ENCODE results near the gene DGLUCY.
"Not testable (repeated sequence)": the region's sequence is repeated elsewhere in the genome, so short reads cannot be mapped to it uniquely, and the experiment has no call there.

The DGLUCY gene

GRCh38 chr14:91139776-91140175 is 25.9 kb downstream of the DGLUCY start:
- no peak for FAIRE-seq

GRCh38 chr14:91140672-91141071 is 26.8 kb downstream of the DGLUCY start:
- no peak for FAIRE-seq

GRCh38 chr14:91142214-91142668 is 28.4 kb downstream of the DGLUCY start:
- FAIRE-seq, result no peak

GRCh38 chr14:91143862-91144261 is 30.0 kb downstream of the DGLUCY start:
- FAIRE-seq, result no peak

- no peak for FAIRE-seq
Measured at GRCh38 chr14:91144425-91145145, 30.7 kb downstream of the DGLUCY start.

- FAIRE-seq, result no peak
Measured at GRCh38 chr14:91145391-91146160, 31.7 kb downstream of the DGLUCY start.

GRCh38 chr14:91146661-91147060 is 32.8 kb downstream of the DGLUCY start:
- FAIRE-seq, result no peak

- FAIRE-seq, result no peak
Measured at GRCh38 chr14:91149462-91149861, 35.6 kb downstream of the DGLUCY start.

GRCh38 chr14:91152499-91152898 is 38.6 kb downstream of the DGLUCY start:
- FAIRE-seq, result no peak

- no peak for FAIRE-seq
Measured at GRCh38 chr14:91153360-91153759, 39.5 kb downstream of the DGLUCY start.

- no peak for FAIRE-seq
Measured at GRCh38 chr14:91154851-91155625, 41.2 kb downstream of the DGLUCY start.

- no peak for FAIRE-seq
Measured at GRCh38 chr14:91155626-91156089, 41.8 kb downstream of the DGLUCY start.

- not testable (repeated sequence) for FAIRE-seq
Measured at GRCh38 chr14:91156142-91156666, 42.3 kb downstream of the DGLUCY start.

GRCh38 chr14:91156877-91157276 is 43.0 kb downstream of the DGLUCY start:
- FAIRE-seq, result not testable (repeated sequence)

- FAIRE-seq, result no peak
Measured at GRCh38 chr14:91158091-91158790, 44.4 kb downstream of the DGLUCY start.

- FAIRE-seq, result no peak
Measured at GRCh38 chr14:91159182-91159581, 45.3 kb downstream of the DGLUCY start.

- FAIRE-seq, result no peak
Measured at GRCh38 chr14:91159906-91160305, 46.0 kb downstream of the DGLUCY start.

GRCh38 chr14:91163316-91163715 is 49.4 kb downstream of the DGLUCY start:
- no peak for FAIRE-seq

- no peak for FAIRE-seq
Measured at GRCh38 chr14:91164676-91165075, 50.8 kb downstream of the DGLUCY start.

GRCh38 chr14:91167380-91167770 is 53.5 kb downstream of the DGLUCY start:
- no peak for FAIRE-seq

- FAIRE-seq, result no peak
Measured at GRCh38 chr14:91169951-91170350, 56.1 kb downstream of the DGLUCY start.

GRCh38 chr14:91170504-91171121 is 56.7 kb downstream of the DGLUCY start:
- no peak for FAIRE-seq
